Uterus (tissue), 4 donors: ENCODE measurements around the gene RFX3. TPM values are rescaled to one million over a fixed set of nuclear protein-coding genes. Genes with fewer than 3 reads are reported as not detected.

Experiments
- DNase-seq, 2 donors: peaks; one replicate each; pipeline ENCODE4 v3.0.0-alpha.2; 2019 to 2020
- H3K27ac ChIP-seq, 2 donors: fragments of 200-600 bp; sonication (generic); 1 replicate in 1 of 2; 2 replicates in 1 of 2; pipeline ENCODE4 v1.5.1; 2016 to 2018
- H3K27me3 ChIP-seq, 2 donors: fragments of 200-600 bp; sonication (generic); one replicate each; pipeline ENCODE4 v1.5.1; 2018 to 2019; ENCODE audit warnings: control low read depth in 1 of 2
- H3K36me3 ChIP-seq, 2 donors: fragments of 200-600 bp; sonication (generic); one replicate each; pipeline ENCODE4 v1.5.1; 2019; ENCODE audit warnings: control low read depth in 1 of 2
- H3K4me1 ChIP-seq, 2 donors: fragments of 200-600 bp; sonication (generic); one replicate each; pipeline ENCODE4 v1.5.1; 2018 to 2019; ENCODE audit warnings: control low read depth in 1 of 2
- H3K4me3 ChIP-seq, 2 donors: fragments of 200-600 bp; sonication (generic); 1 replicate in 1 of 2; 2 replicates in 1 of 2; pipeline ENCODE4 v1.5.1; 2018 to 2019; ENCODE audit warnings: mild to moderate bottlenecking in 1 of 2
- H3K9me3 ChIP-seq, 2 donors: fragments of 200-600 bp; sonication (generic); one replicate each; pipeline ENCODE4 v1.5.1; 2019; ENCODE audit warnings: control low read depth in 1 of 2
- POLR2A ChIP-seq, 2 donors: fragments of 450-650 bp; IDR thresholded peaks; one replicate each; pipeline ENCODE4 v1.6.1; 2016; ENCODE audit warnings: antibody characterized with exemption in 2 of 2, mild to moderate bottlenecking in 1 of 2, moderate library complexity in 1 of 2
- intact Hi-C: fragments of 100-400 bp; cut with DNase I; formaldehyde crosslinking; loops from one replicate; pipeline ENCODE4 v1.15.1; 2023; ENCODE audit warnings: low total_unique reads
- total RNA-seq, 4 donors: library from RNA; depleted of rRNA in 3 of 4; stranded (reverse); fragments of >200 nt in 3 of 4; gene quantifications; one replicate each; pipeline versions ENCODE4 v1.1.0 to v1.2.4, GENCODE V29; 2014 to 2023
- TF ChIP-seq, protein P1 (sequence below), 4 experiments: fragments of 200-600 bp in 2 of 4; fragments of 450-650 bp in 2 of 4; sonication (generic) in 2 of 4; IDR thresholded peaks; one replicate each; pipeline ENCODE4 v1.5.1; 2016 to 2019; ENCODE audit warnings: antibody characterized with exemption in 4 of 4, mild to moderate bottlenecking in 2 of 4, moderate library complexity in 1 of 4
- donor health status: DM: yes; HTN: yes; CAD: no.

The RFX3 gene
- total RNA-seq, 4 donors from 2014 or later = 8.5 to 43.3 (median 21.9) TPM

DNA sequence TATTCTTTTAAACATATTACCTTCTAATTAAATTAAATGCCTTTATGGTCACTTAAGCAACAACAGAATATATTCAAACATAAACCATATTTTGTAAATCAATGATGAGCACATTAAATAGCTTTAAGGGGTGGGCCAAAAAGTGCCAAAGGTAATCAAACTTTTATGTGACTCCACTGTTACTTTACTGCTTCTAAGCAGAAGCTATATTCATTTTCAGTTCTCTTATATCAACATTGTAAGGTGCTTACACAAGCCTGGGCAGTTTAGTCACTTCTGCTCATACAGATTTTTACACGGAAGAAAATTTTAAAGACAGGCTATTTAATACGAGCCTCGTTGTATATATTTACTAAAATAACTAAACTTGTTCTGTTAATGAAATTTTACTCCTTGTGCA lies 29.9 kb downstream of the RFX3 start:
- Histone ChIP-seq H3K4me3 (no peak overlapping the region), H3K9me3 (no peaks in the 10 kb centered on the region), H3K36me3 (no peaks in the 10 kb centered on the region), H3K4me1 (no peaks in the 10 kb centered on the region), H3K27ac (no peak overlapping the region), H3K27me3 (no peaks in the 10 kb centered on the region)
- intact Hi-C loops = no loop called here
- no peak for DNase-seq
- TF ChIP-seq, protein P1, sequence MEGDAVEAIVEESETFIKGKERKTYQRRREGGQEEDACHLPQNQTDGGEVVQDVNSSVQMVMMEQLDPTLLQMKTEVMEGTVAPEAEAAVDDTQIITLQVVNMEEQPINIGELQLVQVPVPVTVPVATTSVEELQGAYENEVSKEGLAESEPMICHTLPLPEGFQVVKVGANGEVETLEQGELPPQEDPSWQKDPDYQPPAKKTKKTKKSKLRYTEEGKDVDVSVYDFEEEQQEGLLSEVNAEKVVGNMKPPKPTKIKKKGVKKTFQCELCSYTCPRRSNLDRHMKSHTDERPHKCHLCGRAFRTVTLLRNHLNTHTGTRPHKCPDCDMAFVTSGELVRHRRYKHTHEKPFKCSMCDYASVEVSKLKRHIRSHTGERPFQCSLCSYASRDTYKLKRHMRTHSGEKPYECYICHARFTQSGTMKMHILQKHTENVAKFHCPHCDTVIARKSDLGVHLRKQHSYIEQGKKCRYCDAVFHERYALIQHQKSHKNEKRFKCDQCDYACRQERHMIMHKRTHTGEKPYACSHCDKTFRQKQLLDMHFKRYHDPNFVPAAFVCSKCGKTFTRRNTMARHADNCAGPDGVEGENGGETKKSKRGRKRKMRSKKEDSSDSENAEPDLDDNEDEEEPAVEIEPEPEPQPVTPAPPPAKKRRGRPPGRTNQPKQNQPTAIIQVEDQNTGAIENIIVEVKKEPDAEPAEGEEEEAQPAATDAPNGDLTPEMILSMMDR (IDR thresholded peaks at IDR 0.05) = no peak
- no peak for TF ChIP-seq POLR2A (IDR thresholded peaks at IDR 0.05)

DNA sequence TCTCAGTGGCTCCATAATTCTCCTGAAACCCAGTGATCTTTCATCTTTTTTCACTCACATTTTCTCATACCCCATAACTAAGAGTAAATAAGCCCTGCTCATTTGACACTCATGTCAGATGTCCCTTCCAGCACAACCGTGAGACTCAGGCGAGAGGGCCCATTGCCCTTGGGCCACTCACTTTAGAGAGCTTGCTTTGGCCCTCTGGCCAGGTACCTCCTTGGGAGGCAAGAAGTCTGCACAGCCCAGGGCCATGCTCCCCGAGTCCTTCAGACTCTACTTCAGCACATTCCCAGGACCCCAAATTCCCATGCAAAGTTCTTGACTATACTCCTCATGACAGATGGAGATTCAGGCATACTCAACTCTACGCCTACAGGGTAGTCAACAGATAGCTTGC lies 33.6 kb downstream of the RFX3 start:
- TF ChIP-seq, protein P1 (IDR thresholded peaks at IDR 0.05) = no peak
- Histone ChIP-seq H3K27me3 (no peaks in the 10 kb centered on the region), H3K4me1 (no peaks in the 10 kb centered on the region), H3K4me3 (no peak overlapping the region), H3K36me3 (peaks cover 0 to 5% of the 10 kb centered on the region in 2 donors), H3K9me3 (no peaks in the 10 kb centered on the region), H3K27ac (no peak overlapping the region)
- intact Hi-C loops = no loop called here
- no peak for DNase-seq

DNA sequence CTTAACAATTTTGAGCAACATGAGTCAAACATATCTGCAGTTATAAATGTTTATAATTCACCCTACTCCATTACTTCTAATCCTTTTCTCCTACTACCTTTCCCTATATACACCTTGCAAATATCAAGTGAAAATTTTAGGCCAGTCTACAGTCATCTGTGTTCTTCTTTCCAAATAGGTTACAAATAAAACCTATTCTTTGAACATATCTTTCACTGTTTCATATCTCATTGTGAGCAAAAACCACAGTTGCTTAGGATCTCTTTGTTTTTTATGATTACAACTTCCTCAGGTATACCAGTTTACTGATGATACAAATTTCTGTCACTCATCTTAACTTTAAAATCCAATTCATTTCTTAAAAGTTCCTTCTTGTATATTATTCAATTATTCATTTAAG lies 34.4 kb downstream of the RFX3 start:
- Histone ChIP-seq H3K4me3 (no peak overlapping the region), H3K9me3 (no peaks in the 10 kb centered on the region), H3K36me3 (peaks cover 0 to 5% of the 10 kb centered on the region in 2 donors), H3K4me1 (no peaks in the 10 kb centered on the region), H3K27me3 (no peaks in the 10 kb centered on the region), H3K27ac (no peak overlapping the region)
- no peak for DNase-seq
- no peak for TF ChIP-seq POLR2A (IDR thresholded peaks at IDR 0.05)
- TF ChIP-seq, protein P1 (IDR thresholded peaks at IDR 0.05) = no peak
- intact Hi-C loops = no loop called here

DNA sequence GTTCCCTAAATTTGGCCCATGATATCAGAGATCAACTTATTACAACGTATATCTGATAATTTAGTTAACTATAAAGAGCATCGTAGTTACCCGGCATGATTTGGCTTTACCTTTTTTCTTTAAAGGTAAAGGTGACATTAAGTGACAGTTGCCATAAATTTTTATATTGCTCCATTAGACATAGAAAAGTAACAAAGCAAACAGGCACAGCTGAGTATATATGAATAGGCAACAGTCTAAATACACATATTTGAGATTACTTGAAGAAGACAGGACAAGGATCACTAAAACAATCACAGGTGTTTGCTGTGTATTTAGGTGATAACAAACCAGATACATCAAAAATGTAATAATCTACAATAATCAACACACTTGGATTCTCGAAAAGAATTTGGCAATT lies 34.8 kb downstream of the RFX3 start:
- peaks cover 0 to 5% of the 10 kb centered on the region in 2 donors for H3K36me3 ChIP-seq
- H3K27me3 ChIP-seq = no peaks in the 10 kb centered on the region
- H3K27ac ChIP-seq = no peak overlapping the region
- TF ChIP-seq, protein P1 (IDR thresholded peaks at IDR 0.05) = no peak
- no peak for TF ChIP-seq POLR2A (IDR thresholded peaks at IDR 0.05)
- H3K4me3 ChIP-seq = no peak overlapping the region
- H3K9me3 ChIP-seq = no peaks in the 10 kb centered on the region
- H3K4me1 ChIP-seq = no peaks in the 10 kb centered on the region
- no peak for DNase-seq
- intact Hi-C loops = no loop called here

DNA sequence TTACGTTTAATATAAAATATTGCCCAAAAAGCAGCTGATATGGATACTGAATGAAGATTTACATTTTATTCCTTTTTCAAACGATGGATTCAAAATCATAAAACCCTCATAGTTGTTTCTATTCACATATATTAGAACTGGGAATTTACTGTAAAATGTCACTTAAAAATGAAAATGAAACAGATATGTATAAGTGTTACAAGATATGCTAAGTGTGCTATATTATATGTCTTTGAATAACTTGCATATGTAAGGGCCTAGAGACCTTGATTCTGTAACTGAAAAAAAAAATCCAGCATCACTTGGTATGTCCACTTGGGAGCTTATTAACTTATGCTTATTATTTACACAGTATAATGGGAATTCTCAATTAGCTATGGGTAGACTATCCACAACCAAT lies 43.2 kb downstream of the RFX3 start:
- H3K4me1 ChIP-seq = no peaks in the 10 kb centered on the region
- intact Hi-C loops = no loop called here
- H3K36me3 ChIP-seq = no peaks in the 10 kb centered on the region
- TF ChIP-seq, protein P1 (IDR thresholded peaks at IDR 0.05) = no peak
- no peak for TF ChIP-seq POLR2A (IDR thresholded peaks at IDR 0.05)
- H3K27me3 ChIP-seq = no peaks in the 10 kb centered on the region
- no peaks in the 10 kb centered on the region for H3K9me3 ChIP-seq
- H3K27ac ChIP-seq = no peak overlapping the region
- no peak for DNase-seq
- H3K4me3 ChIP-seq = no peak overlapping the region
